Activated T-helper 2 cell treated with anti-CD3 and anti-CD28 coated beads, Interferon-gamma antibody, Interleukin-2, Interleukin-4, amounts not matched to agents 10 μg/mL and 5 μg/mL and 100 μg/mL, durations not matched to agents 14 hours and 24 hours and 36 hours (primary cell): ENCODE data around the gene MEGF11. TPM values are rescaled to one million over a fixed set of nuclear protein-coding genes. Genes with fewer than 3 reads are reported as not detected.

Experiments used
- DNase-seq: peaks from one replicate; pipeline ENCODE4 v3.0.0; 2021; ENCODE audit warnings: low spot score
- H3K27ac Mint-ChIP-seq: one replicate; pipeline ENCODE4 v1.8.0; 2021; ENCODE audit warnings: mixed read lengths
- H3K27me3 Mint-ChIP-seq: one replicate; pipeline ENCODE4 v1.8.0; 2021; ENCODE audit warnings: low read depth, mixed read lengths
- H3K36me3 Mint-ChIP-seq: one replicate; pipeline ENCODE4 v1.8.0; 2021; ENCODE audit warnings: low read depth, mixed read lengths
- H3K4me1 Mint-ChIP-seq: one replicate; pipeline ENCODE4 v1.8.0; 2021; ENCODE audit warnings: low read depth, mixed read lengths
- H3K4me3 Mint-ChIP-seq: one replicate; pipeline ENCODE4 v1.8.0; 2021; ENCODE audit warnings: low read depth, mild to moderate bottlenecking, moderate library complexity, mixed read lengths
- H3K9me3 Mint-ChIP-seq: one replicate; pipeline ENCODE4 v1.8.0; 2021; ENCODE audit warnings: mixed read lengths
- intact Hi-C: fragments of 100-400 bp; cut with micrococcal nuclease; formaldehyde crosslinking; loops from one replicate; pipeline ENCODE4 v1.15.1; 2023
- total RNA-seq: library from RNA; stranded (reverse); gene quantifications from 2 replicates; pipeline ENCODE4 v1.2.3, GENCODE V29; 2022

The MEGF11 gene
- total RNA-seq, 1 donor from 2014 or later, result not detected

DNA sequence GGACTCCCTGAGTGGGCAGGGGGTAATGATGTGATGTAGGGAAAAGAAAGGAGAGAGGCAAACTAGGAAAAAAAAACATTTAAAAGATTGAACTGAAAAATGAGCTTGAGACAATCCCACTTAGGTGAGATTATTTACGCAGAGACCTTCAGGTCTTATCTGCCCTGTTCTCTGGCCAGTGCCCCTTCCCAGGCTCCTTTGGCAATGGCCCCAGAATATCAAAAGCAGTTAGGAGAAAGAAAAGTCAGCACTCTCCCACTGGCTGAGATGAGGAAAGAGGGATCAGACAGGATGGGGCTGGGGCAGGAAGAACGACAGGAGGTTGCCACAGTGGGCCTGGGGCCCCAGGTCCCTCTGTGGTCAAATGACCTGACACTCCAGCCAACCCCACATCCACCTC is 105.4 kb downstream of the MEGF11 start:
- H3K27ac Mint-ChIP-seq, result no peak overlapping the region

GRCh38 chr15:66147440-66147839 is 106.1 kb downstream of the MEGF11 start:
- intact Hi-C loops, result no loop called here
- Mint-ChIP-seq H3K4me3 (no peak overlapping the region), H3K27me3 (peaks cover 5% of the 10 kb centered on the region), H3K4me1 (peaks cover 3% of the 10 kb centered on the region), H3K27ac (no peak overlapping the region), H3K36me3 (no peaks in the 10 kb centered on the region), H3K9me3 (no peaks in the 10 kb centered on the region)
- no peak for DNase-seq

More for the DNA sequence above, 105.4 kb downstream of the MEGF11 start:
- intact Hi-C loops, result no loop called here
- H3K4me3 Mint-ChIP-seq, result no peak overlapping the region
- H3K27me3 Mint-ChIP-seq, result peaks cover 5% of the 10 kb centered on the region
- DNase-seq, result no peak
- H3K36me3 Mint-ChIP-seq, result no peaks in the 10 kb centered on the region
- no peaks in the 10 kb centered on the region for H3K9me3 Mint-ChIP-seq
- H3K4me1 Mint-ChIP-seq, result peaks cover 3% of the 10 kb centered on the region

DNA sequence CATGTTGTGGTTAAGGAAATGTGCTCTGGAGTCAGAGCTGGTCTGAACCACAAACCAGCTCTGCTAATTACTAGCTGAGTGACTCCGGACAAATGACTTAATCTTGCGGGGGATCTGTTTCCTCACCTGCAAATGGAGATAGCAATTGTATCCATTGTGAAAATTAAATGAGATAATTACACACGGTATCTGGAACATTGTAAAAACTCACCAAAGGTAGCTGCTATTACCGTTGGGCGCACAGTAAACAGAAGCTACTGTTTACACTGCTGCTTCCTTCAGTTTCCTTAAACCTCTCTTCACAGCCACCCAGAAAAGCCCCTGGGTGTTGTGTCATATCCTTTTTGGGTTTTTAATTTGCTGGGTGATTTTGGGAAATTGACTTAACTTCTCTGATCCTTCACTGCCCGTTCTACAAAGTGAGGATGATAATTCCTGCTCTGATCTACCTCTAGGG is 107.8 kb downstream of the MEGF11 start:
- Mint-ChIP-seq H3K36me3 (no peaks in the 10 kb centered on the region), H3K27ac (no peak overlapping the region), H3K4me1 (peaks cover 3% of the 10 kb centered on the region), H3K9me3 (no peaks in the 10 kb centered on the region), H3K4me3 (no peak overlapping the region), H3K27me3 (peaks cover 5% of the 10 kb centered on the region)
- intact Hi-C loops, result no loop called here
- DNase-seq, result no peak

- DNase-seq, result no peak
Observed at GRCh38 chr15:66144978-66145725, 108.4 kb downstream of the MEGF11 start.

GRCh38 chr15:66142285-66142684 is 111.3 kb downstream of the MEGF11 start:
- Mint-ChIP-seq H3K27ac (no peak overlapping the region), H3K36me3 (no peaks in the 10 kb centered on the region), H3K4me3 (no peak overlapping the region), H3K27me3 (peaks cover 3% of the 10 kb centered on the region), H3K9me3 (no peaks in the 10 kb centered on the region), H3K4me1 (peaks cover 3% of the 10 kb centered on the region)
- no peak for DNase-seq
- intact Hi-C loops, result no loop called here

More at GRCh38 chr15:66144978-66145725, 108.4 kb downstream of the MEGF11 start:
- Mint-ChIP-seq H3K9me3 (no peaks in the 10 kb centered on the region), H3K4me1 (peaks cover 3% of the 10 kb centered on the region), H3K27me3 (peaks cover 3% of the 10 kb centered on the region), H3K4me3 (no peak overlapping the region), H3K36me3 (no peaks in the 10 kb centered on the region), H3K27ac (no peak overlapping the region)
- intact Hi-C loops, result no loop called here

- no peaks in the 10 kb centered on the region for H3K36me3 Mint-ChIP-seq
- no peak overlapping the region for H3K4me3 Mint-ChIP-seq
- DNase-seq, result no peak
- H3K9me3 Mint-ChIP-seq, result no peaks in the 10 kb centered on the region
- H3K27me3 Mint-ChIP-seq, result no peaks in the 10 kb centered on the region
- peaks cover 2% of the 10 kb centered on the region for H3K4me1 Mint-ChIP-seq
- H3K27ac Mint-ChIP-seq, result no peak overlapping the region
- intact Hi-C loops, result no loop called here
Observed at GRCh38 chr15:66139591-66140207, 113.9 kb downstream of the MEGF11 start.

DNA sequence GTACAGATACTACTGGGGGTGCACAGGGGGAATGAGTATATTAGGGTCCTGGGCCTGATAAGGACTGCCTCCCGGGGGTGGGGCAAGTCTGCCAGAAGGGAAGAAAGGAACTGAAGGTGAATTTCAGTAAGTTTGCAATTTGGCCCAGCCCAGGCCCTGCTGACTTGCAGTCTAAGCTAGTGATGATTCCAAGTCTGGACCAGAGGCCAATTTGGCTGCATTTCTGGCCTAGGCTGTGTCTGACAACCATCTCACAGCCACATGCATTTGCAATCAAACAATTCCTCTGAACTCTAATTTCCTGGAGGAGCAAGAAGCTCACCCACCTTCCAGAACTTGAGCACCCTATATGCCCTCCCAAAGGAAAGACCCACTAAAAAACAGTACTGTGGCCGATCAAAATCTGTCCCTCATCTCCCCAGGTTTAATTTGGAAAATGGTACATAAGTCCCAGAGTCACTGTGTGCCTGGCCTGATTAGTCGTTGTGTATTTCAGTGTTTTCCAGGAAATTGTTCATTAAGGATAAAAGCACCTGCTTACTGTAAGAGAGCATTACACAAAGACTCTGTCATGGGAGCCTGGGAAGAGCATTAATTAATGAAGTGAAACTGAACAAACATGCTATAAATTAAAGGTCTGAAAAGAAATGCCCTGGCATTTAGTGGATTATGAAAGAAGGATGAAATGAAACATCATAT is 114.5 kb downstream of the MEGF11 start:
- intact Hi-C loops, result no loop called here
- Mint-ChIP-seq H3K9me3 (no peaks in the 10 kb centered on the region), H3K27ac (no peak overlapping the region), H3K4me1 (peaks cover 2% of the 10 kb centered on the region), H3K27me3 (no peaks in the 10 kb centered on the region), H3K36me3 (no peaks in the 10 kb centered on the region), H3K4me3 (no peak overlapping the region)
- no peak for DNase-seq

GRCh38 chr15:66138096-66138783 is 115.3 kb downstream of the MEGF11 start:
- Mint-ChIP-seq H3K4me1 (peaks cover 2% of the 10 kb centered on the region), H3K4me3 (no peak overlapping the region), H3K36me3 (no peaks in the 10 kb centered on the region), H3K9me3 (no peaks in the 10 kb centered on the region), H3K27ac (no peak overlapping the region), H3K27me3 (no peaks in the 10 kb centered on the region)
- no peak for DNase-seq
- intact Hi-C loops, result no loop called here

GRCh38 chr15:66136948-66137347 is 116.6 kb downstream of the MEGF11 start:
- Mint-ChIP-seq H3K27me3 (no peaks in the 10 kb centered on the region), H3K4me1 (peaks cover 2% of the 10 kb centered on the region), H3K36me3 (no peaks in the 10 kb centered on the region), H3K9me3 (no peaks in the 10 kb centered on the region), H3K27ac (no peak overlapping the region), H3K4me3 (no peak overlapping the region)
- no peak for DNase-seq
- intact Hi-C loops, result no loop called here

DNA sequence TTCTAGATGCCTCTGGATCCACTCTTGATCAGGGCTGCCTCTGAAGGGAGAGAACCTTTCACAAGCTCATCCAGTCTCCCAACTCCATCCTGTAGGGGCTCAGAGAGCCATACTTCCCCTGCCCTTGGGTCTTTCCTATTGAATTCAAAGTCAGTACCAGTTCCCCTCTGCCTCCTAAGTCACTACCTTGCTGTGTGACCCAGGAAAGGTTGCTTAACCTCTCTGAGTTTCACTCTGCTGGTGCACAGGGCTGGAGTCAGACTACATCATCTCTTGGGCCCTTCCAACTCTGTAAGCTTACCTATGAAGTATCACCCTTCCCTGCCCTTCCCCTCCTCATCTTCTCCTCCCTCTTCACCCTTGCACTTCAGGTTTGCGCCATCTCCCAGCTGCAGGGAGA is 117.9 kb downstream of the MEGF11 start:
- intact Hi-C loops, result no loop called here
- H3K36me3 Mint-ChIP-seq, result no peaks in the 10 kb centered on the region
- no peak for DNase-seq
- no peaks in the 10 kb centered on the region for H3K27me3 Mint-ChIP-seq
- H3K27ac Mint-ChIP-seq, result no peak overlapping the region
- peaks cover 2% of the 10 kb centered on the region for H3K4me1 Mint-ChIP-seq
- no peaks in the 10 kb centered on the region for H3K9me3 Mint-ChIP-seq
- no peak overlapping the region for H3K4me3 Mint-ChIP-seq

GRCh38 chr15:66134284-66134683 is 119.3 kb downstream of the MEGF11 start:
- Mint-ChIP-seq H3K36me3 (no peaks in the 10 kb centered on the region), H3K4me3 (no peak overlapping the region), H3K9me3 (no peaks in the 10 kb centered on the region), H3K27me3 (peaks cover 3% of the 10 kb centered on the region), H3K4me1 (peaks cover 2% of the 10 kb centered on the region), H3K27ac (no peak overlapping the region)
- no peak for DNase-seq
- intact Hi-C loops, result no loop called here

- no peak for DNase-seq
- Mint-ChIP-seq H3K36me3 (no peaks in the 10 kb centered on the region), H3K27me3 (peaks cover 3% of the 10 kb centered on the region), H3K9me3 (no peaks in the 10 kb centered on the region), H3K4me3 (no peak overlapping the region), H3K4me1 (peaks cover 2% of the 10 kb centered on the region), H3K27ac (no peak overlapping the region)
- intact Hi-C loops, result no loop called here
Observed at GRCh38 chr15:66133247-66133885, 120.2 kb downstream of the MEGF11 start.
